GM12892 (cell line): ENCODE measurements around the gene STRIP2.

Source experiments
- POLR2A ChIP-seq: IDR thresholded peaks from 2 replicates; pipeline ENCODE4 v1.6.1; 2011; ENCODE audit warnings: low read depth, low read length, control low read depth
- POLR2AphosphoS5 ChIP-seq: IDR thresholded peaks from 2 replicates; pipeline ENCODE4 v1.6.1; 2011; ENCODE audit warnings: low read depth, low read length, control low read depth
- TAF1 ChIP-seq: IDR thresholded peaks from 2 replicates; pipeline ENCODE4 v1.6.1; 2011; ENCODE audit warnings: low read depth, mild to moderate bottlenecking, control low read depth, low read length, borderline replicate concordance

DNA sequence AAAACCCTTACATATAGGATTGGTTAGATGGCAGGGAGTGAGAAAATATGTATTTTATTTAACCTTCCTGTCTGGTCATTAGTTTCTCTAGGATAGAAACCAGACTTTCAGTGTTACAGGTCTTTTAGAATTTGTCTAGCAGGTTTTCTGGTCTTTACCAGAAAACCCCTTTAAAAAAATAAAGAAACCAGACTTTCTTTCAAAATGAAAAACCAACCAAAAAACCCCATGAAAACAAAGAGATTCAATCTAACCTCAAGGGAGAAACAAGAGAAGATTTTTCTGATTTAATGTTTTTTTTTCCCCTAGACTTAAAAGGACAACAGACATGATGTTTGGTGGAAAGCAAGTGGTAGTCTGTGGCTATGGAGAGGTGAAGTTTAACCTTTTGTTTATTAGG is 28.7 kb upstream of the STRIP2 start:
- TF ChIP-seq POLR2AphosphoS5 (no peak), POLR2A (no peak), TAF1 (no peak)
